Endometrial microvascular endothelial cells (primary cell): ENCODE data around the gene EFHC1. TPM values are rescaled to one million over a fixed set of nuclear protein-coding genes. Genes with fewer than 3 reads are reported as not detected.

Source experiments
- in situ Hi-C: cut with HindIII; loops from 2 replicates; pipeline ENCODE4 v1.10.0; 2017; ENCODE audit warnings: low sequenced_read_pairs, low pct_unique_long_range_greater_than_20kb; ENCODE audit errors: inconsistent ontology term
- total RNA-seq: library from RNA; depleted of rRNA; stranded (reverse); fragments of >200 nt; gene quantifications from one replicate; pipeline ENCODE4 v1.2.3, GENCODE V29; 2015; ENCODE audit errors: inconsistent ontology term

EFHC1 gene
- total RNA-seq, 1 donor from 2014 or later = 24.4 TPM

DNA sequence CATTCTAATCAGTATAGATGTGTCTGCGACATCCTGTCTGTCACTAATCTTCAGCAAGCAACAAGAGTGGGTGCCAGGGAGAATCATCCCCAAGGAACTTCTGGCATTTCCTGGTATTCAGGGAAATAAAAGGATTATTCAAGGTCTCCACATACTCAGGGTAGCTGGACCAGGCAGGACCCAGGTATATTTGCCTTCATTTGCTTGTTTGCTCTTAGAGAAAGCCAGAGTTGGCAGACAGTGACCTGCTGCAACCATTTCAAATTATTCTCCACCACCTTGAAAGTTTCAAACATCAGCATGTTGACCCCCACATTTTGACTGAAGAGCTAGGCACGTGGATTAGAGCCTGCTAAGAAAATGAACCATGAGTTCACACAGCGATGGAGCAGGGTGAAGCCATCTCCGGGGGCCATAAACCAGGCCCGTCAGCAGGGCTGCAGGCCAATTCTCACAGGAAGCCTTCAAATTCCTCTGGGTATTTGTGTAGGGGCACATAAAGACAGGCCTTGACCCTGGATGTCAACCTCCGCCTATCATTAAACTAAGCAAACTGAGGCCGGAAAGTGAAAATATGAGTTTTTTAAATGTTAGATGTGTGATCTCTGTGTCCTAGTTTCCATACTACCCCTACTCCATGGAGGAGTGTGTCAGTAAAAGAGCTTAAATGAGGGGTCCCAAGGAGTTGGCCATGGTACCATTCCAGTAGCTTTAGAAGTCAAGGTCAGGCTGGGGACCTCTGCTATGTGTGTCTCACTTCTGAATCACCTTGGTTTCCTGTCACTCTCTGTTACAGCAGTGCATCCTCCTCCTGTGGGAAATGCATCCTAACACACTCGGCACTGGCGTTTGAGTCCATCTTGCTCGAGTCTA lies 123.8 kb downstream of the EFHC1 start:
- in situ Hi-C loops = loop anchor here (25.0 kb wide), 1 partner anchor 118 kb away; the partner anchor contains the start of gene TMEM14A

DNA sequence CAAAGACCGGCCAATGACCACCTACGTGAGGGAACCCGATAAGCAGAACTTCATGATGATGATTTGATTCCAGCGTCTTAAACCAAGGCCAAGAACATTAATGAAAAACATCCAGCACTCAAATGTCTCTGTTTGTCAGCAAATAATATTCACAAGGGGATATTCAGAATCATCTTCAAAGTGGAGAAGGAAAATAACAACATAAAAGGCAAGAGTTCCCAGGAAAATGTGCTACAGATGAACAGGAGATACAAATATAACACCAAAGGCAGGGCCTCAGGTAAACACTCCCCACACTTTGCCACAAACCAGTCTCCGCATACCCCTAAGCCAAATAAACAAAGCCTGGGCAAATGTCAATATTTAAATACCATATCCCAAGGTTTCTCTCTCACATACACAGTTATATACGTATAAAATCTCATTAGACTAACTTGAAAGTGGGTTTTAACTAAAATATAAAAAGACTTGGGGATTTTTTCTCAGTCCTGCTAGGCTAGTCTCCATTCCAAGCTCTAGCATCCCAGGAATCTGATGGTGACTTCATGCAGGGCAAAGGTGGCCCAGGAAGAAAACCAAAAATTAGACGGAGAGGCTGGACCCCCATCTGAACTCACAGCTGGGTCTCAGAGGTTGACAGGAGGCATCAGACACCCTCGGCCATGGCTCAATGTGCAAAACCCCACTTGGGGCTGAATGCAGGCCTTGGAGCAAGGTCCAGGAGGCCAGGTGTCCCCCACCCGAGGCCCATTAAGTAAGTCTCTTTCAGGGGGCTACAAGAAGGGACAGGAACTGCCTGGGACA lies 124.7 kb downstream of the EFHC1 start:
- in situ Hi-C loops = loop anchor here (25.0 kb wide), 1 partner anchor 117 kb away; the partner anchor contains the start of gene TMEM14A

DNA sequence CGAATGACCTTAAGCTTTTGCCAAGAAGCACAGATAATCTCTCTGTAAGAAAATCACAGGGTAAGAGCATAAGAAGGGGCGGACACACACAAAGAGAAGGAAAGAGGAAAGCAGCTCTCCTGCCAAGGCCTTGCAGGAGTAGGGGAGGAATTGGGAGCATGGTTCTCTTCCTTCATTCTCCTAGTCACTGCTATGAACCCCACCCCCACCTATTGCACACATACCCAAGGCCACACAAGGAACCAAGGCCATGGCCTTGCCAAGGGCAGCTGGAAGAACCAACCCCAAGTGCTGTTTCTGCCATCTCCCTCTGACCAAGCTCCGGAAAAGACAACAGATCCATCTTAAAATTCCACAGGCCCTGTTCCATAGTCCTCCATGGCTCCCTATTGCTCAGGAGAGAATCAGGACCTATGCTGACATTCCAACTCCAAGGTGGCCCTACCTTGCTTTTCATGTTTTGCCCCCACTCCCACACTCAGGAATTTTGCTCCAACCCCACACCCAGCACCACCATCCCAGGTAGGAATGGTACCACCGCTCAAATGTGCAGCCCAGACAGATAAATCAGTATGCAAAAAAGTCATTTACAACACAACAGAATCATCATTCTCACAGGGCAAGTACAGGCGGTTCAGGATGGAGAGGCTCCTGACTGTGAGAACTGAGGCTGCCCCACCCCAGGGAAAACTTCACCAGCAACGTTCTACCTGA lies 125.4 kb downstream of the EFHC1 start:
- in situ Hi-C loops = loop anchor here (25.0 kb wide), 1 partner anchor 117 kb away; the partner anchor contains the start of gene TMEM14A

DNA sequence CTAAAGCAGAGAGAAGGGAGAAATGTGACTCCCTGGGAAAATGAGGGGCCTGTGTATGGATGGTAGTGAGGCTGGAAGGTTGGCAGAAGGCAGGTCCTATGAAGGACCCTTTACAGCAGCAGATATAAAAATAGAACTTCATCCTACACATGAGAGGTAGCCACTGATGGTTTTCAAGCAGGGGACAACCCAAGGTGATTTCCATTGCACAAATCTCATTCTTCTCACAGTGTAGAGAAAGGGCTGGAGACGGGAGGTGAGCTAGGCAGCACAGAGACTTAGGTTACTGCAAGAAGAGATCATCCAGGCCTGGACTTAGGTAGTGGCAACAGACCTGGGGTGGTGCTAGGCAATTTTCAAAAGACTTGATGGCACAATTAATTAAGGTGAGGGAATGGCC lies 126.0 kb downstream of the EFHC1 start:
- in situ Hi-C loops = loop anchor here (25.0 kb wide), 1 partner anchor 116 kb away; the partner anchor contains the start of gene TMEM14A

DNA sequence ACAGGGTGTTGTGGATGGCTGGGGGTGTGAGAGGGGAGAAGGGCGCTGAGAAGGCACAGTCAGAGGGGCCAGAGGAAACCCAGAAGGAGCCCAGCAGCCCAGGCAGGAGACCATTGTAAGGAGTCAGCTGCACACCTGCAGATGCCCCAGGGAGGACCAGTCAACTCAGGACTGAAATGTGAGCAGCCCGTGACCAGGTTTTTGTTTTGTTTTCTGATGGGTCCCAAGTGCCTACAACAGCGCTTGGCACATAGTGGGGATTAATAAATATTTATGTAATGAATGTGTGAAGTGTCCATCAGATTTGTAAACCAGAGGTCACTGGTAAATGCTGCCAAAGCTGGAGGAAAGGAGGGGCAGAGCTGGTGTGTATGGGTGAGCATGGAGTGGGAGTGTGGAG lies 126.5 kb downstream of the EFHC1 start:
- in situ Hi-C loops = loop anchor here (25.0 kb wide), 1 partner anchor 116 kb away; the partner anchor contains the start of gene TMEM14A

DNA sequence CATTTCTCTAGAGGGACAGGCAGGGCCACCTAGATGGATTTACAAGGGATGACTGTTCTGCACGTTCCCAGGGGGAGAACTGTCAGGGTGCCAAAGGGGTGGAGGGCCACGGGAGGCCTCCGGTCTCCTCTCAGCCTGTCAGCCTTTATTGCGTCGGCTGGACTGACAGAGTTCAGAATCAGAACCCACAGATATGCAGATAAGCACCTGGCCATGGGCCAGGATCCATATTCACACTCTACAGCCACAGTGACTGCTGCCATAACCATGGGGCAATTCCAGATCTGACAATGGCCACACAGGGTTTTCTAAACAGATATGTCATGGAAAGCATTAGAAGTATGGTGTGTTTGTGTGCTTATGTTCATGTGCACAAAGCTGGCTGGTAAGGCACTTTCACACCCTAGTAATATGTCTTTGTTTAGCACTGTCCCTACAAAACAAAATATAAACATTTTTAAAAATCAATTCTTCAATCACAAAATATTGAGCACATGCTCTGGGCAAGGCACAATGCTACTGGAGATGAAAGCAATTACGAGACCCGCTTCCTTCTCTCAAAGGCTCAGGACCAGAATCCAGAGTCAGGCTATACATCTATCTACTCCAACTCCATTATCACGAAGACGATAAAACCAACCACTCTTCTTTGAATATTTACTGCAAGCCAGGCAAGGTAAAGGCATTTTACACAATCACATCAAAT lies 127.7 kb downstream of the EFHC1 start:
- in situ Hi-C loops = loop anchor here (25.0 kb wide), 1 partner anchor 115 kb away; the partner anchor contains the start of gene TMEM14A

DNA sequence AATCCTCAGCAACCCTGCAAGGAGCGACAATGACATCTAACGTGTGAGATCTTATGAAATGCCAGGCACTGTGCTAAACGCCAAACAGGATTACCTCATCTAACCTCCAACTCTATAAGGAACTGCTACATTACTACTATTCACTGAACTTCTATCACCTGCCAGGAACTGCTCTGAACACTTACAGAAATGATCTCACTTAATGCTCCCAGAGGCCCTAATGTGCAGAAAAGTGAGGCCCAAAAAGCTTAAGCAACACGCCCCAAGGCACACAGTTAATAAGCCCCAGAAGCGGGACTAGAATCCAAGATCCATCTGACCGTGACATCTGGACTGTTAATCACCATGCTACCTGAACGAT lies 128.2 kb downstream of the EFHC1 start:
- in situ Hi-C loops = loop anchor here (25.0 kb wide), 1 partner anchor 114 kb away; the partner anchor contains the start of gene TMEM14A

DNA sequence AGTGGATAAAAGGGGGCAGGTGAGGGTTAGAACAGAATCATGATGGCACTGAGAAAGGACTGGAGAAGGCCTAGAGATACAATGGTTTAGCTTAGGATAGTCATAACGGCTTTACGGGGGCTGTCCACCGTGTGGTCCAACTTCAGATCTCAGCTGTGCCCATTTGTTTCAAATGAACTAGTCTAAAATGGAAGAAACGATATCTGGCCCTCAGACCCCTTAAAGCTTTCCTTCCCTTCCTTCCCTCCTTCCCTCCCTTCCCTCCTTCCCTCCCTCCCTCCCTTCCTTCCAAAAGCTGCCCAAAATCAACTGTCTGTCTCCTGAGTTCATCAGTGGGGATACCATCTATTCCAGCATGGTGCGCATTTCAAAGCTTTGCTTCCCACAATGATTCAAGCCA lies 128.9 kb downstream of the EFHC1 start:
- in situ Hi-C loops = loop anchor here (25.0 kb wide), 1 partner anchor 113 kb away; the partner anchor contains the start of gene TMEM14A

DNA sequence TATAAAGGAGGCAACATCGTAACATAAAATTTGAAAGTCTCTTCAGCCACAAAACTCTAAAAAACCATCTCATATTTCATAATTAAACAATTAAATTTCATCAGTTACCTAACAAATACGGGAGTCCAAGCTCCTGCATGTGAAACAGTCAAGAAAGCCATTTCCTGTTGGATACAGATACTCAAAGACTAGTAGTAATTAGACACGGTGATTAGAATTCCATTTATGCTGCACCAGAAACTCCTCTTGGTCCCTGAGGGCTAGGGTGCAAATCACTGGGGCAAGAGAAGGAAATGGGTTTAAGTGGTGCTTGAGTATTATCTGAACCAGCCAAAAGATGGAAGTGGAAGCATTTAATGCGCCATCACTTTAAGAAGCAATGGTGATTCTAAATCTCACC lies 129.3 kb downstream of the EFHC1 start:
- in situ Hi-C loops = loop anchor here (25.0 kb wide), 1 partner anchor 113 kb away; the partner anchor contains the start of gene TMEM14A

DNA sequence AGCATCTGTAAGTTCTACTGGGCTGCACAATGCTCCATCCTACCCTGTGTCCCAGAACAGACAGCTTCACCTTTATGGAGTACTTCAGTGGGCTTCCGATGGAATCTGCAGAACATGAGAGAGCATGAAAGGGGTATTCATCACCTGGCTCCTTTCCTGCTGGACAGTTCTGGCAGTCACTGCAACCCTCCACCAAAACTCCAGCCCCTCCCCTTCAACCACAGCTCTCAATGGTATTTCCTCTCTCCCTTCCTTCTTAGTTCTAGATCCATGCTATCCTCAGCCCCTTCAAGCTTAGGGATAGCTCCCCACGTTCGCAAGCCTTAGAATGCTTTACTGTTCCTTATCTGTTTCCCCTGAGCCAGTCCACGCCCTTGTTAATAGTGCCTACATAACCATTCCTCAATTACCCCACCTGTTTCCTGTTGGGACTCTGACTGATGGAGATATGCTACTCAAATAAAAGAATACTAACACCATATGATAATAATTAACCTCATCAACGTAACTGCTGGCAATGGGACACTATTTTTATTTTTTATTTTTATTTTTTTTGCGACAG lies 130.0 kb downstream of the EFHC1 start:
- in situ Hi-C loops = no loop called here

DNA sequence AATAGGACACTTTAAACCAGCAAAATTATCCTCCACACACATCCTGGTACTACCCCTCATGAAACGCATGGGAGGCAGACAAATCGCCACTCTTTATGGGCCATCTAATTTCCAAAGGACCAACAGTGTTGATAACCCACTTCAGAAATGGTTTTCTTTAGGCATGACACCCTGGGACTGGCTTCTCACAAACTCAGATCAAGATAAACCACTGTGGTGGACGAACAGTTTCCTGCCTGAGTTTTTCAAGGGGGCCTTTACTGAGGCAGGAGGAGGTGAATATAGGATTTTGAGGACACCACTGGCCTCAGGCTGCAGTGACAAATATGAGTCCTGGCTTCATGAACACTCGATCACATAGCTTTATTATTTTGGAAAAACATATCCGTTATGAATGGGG lies 130.7 kb downstream of the EFHC1 start:
- in situ Hi-C loops = no loop called here

DNA sequence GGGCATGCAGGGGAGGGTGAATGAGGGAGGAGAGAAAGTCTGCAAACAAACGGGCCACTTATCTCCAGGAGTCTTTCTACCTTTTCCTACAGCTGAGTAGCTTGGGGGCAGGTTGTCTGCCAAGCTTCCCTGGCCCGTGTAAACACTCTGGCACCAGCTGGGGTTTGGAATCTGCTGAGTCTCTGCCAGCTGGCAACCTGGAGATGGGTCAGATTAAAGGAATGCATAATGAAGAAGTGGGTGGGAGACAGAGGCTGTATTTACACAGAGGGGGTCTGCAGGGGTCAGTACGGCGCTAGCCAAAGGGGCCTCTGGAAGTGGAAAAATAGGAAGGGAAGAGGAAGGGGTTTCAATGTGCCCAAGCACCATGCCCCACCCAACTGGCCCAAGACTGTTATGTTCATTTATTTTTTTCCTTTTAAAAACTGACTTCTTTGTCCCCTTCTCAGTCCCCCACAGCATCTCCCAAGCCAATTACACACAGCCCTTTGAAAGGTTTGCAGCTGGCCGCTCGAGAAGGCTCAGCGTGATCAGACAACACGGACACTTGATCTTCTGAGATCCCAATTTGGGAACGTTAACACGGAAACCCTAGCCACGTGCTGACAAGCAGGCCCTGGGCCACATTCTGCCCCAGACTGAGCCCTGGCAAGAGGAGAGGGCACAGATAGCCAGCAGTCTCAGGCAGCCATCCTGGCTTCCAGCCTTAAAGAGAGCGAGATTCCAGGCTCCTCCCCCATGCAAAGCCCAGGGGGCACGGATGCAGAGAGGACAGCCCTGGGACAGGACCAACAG lies 131.5 kb downstream of the EFHC1 start:
- in situ Hi-C loops = no loop called here

DNA sequence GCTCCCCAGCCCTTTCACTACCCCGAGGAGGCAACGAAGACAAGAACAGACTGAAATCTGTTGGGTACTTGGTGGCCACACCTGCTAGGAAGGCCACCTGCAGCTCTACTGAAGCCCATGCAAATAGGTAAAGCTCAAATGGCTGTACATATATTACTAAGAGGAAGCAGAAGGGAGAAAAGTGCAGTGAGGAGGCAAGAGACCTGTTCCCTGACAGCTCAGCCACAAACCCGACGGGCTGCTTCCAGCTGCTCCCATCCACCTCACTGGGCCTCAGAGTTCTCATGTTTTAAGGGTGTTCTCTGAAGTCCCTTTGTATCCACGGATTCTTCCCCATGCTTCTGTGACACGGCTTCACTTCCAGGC lies 132.1 kb downstream of the EFHC1 start:
- in situ Hi-C loops = no loop called here

DNA sequence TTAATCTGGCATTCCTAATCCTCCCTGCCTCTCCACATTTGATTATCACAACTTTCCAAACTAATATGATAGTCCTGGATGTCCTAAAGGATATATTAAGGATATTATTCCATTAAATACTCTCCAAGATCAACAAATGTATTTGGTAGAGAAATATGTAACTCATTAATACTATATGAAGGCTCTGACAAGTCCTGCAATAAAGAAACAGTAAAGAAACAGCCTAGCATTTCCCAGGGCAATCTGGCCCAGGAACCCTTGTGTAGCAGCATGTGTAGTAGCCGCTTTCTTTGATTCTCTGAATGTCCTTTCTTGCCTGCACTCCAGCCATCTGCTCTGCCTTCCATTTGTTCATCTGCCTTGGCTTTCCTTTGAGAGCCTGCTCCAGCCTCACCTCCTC lies 133.0 kb downstream of the EFHC1 start:
- in situ Hi-C loops = no loop called here

DNA sequence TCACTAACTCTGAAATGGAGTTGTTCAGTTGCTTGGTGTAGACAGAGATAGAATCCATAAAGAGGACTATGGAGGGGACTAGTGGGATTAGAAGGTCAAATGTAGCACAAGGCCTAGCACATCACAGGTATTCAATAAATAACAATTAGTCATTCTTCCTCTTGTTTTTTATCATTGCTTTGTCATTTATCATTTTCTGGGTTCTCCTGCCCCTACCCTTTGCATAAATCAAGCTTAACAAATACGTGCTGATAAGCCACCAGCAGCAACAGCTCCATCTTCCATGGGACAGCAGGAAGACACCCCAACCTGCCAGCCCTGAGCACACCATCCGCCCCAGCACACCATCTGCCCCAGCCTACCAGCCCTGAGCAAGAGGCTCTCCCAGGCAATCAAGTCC lies 133.6 kb downstream of the EFHC1 start:
- in situ Hi-C loops = no loop called here

DNA sequence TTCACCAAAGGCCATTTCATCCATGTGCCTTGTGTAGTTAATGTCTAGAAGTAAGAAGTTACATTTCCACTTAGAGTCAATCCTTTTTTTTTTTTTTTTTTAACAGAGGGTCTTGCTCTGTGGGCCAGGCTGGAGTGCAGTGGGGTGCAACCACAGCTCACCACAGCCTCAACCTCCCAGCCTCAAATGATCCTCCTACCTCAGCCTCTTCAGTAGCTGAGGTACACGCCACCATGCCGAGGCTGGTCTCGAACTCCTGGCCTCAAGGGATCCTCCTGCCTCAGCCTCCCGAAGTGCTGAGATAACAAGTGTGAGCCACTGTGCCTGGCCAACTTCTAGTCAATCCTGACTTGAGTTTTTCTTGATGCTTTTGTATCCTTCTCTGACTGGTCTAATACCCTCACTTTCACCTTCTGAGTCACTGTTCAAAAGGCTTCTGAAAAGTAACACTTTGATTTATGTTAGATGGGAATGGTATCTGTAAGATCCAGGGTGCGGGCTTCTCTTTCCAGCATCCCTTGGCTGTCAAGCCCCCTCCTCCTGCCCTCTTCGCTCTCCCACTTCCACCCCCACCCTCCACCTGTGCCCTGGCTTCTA lies 134.6 kb downstream of the EFHC1 start:
- in situ Hi-C loops = no loop called here
